HepG2 (cell line): ENCODE measurements around the gene PPM1H. TPM values are rescaled to one million over a fixed set of nuclear protein-coding genes. Genes with fewer than 3 reads are reported as not detected.

Experiments
- ATAC-seq: fragments of 200-7000 bp; cut with Tn5 transposase; 3 replicates; pipeline ENCODE4 v1.9.1; 2020; ENCODE audit warnings: mild to moderate bottlenecking, moderate library complexity
- BruUV-seq: library from RNA; stranded (reverse); fragments of 400-500 nt; replicated peaks from 2 replicates; lab custom pipeline; 2021; lab: Mats Ljungman, UMichigan
- CTCF ChIA-PET: fragments of 300-600 bp; formaldehyde crosslinking; extraction: SDS; loops from one replicate; lab custom pipeline; 2021; ENCODE audit warnings: low total read pairs, inconsistent platforms, low intra/inter-chr PET ratio; lab: Yijun Ruan, JAX
- POLR2A ChIA-PET: fragments of 350-600 bp; sonication (Branson Sonifier 250); formaldehyde crosslinking; loops from one replicate; lab custom pipeline; 2020; ENCODE audit warnings: antibody characterized with exemption, inconsistent platforms; lab: Yijun Ruan, JAX
- DNase-seq: peaks from one replicate; pipeline ENCODE4 v3.0.0-alpha.2; 2015; ENCODE audit warnings: low spot score
- FAIRE-seq: peaks from 3 replicates; lab custom pipeline; 2011; peaks lifted over from hg19 to GRCh38; lab: Jason Lieb, UNC
- H2AFZ ChIP-seq: one replicate; pipeline ENCODE4 v1.6.1; 2011; ENCODE audit warnings: low read length, inconsistent platforms
- H3K27ac ChIP-seq: fragments of 300-600 bp; 3 replicates; pipeline ENCODE4 v1.8.0; 2011; ENCODE audit warnings: mixed run types, mild to moderate bottlenecking, mixed read lengths, low read length, inconsistent platforms; ENCODE audit not compliant: insufficient read depth; ENCODE audit errors: extremely low read length
- H3K27me3 ChIP-seq, 2 experiments: fragments of 200-600 bp in 1 of 2; 2 replicates in 1 of 2; 3 replicates in 1 of 2; pipeline versions ENCODE4 v1.6.0 to v1.8.0; 2011; ENCODE audit warnings: low read length in 2 of 2, mild to moderate bottlenecking in 2 of 2, moderate library complexity in 2 of 2, inconsistent platforms in 1 of 2; ENCODE audit not compliant: insufficient read depth in 2 of 2, control insufficient read depth in 1 of 2
- H3K36me3 ChIP-seq, 2 experiments: fragments of 200-600 bp in 1 of 2; replicated peaks in 1 of 2; 2 replicates in 1 of 2; 3 replicates in 1 of 2; pipeline versions ENCODE4 v1.5.1 to v1.8.0; 2011; ENCODE audit warnings: low read length in 2 of 2, inconsistent platforms in 1 of 2; ENCODE audit not compliant: insufficient read depth in 2 of 2, control insufficient read depth in 1 of 2
- H3K4me1 ChIP-seq: 2 replicates; pipeline ENCODE4 v1.5.1; 2012; ENCODE audit warnings: low read length, inconsistent platforms; ENCODE audit not compliant: insufficient read depth
- H3K4me2 ChIP-seq: 2 replicates; pipeline ENCODE4 v1.6.0; 2011; ENCODE audit warnings: low read depth, low read length, inconsistent platforms
- H3K4me3 ChIP-seq, 3 experiments: fragments of 200-600 bp in 1 of 3; sonication (generic), shearing (Covaris generic) in 1 of 3; replicated peaks in 1 of 3; 2 replicates each; pipeline ENCODE4 v1.5.1; 2011 to 2016; ENCODE audit warnings: low read length in 3 of 3, inconsistent platforms in 2 of 3, low read depth in 2 of 3, mild to moderate bottlenecking in 2 of 3, control low read depth in 1 of 3, mixed read lengths in 1 of 3; ENCODE audit not compliant: insufficient read depth in 1 of 3
- H3K79me2 ChIP-seq: one replicate; pipeline ENCODE4 v1.6.1; 2011; ENCODE audit warnings: low read length, inconsistent platforms; ENCODE audit not compliant: insufficient read depth
- H3K9ac ChIP-seq: 2 replicates; pipeline ENCODE4 v1.6.0; 2011; ENCODE audit warnings: mild to moderate bottlenecking, low read depth, low read length, inconsistent platforms; ENCODE audit not compliant: insufficient read depth
- H3K9me3 ChIP-seq: 2 replicates; pipeline ENCODE4 v1.5.1; 2012; ENCODE audit warnings: mild to moderate bottlenecking, low read length
- H4K20me1 ChIP-seq: 2 replicates; pipeline ENCODE4 v1.6.0; 2011; ENCODE audit warnings: inconsistent platforms, mild to moderate bottlenecking, low read length, moderate library complexity; ENCODE audit not compliant: insufficient read depth
- CBX1 ChIP-seq: IDR thresholded peaks from one replicate; pipeline ENCODE4 v1.6.1; 2016; ENCODE audit warnings: antibody characterized with exemption, low read depth
- DBP ChIP-seq: sonication (generic); formaldehyde crosslinking; IDR thresholded peaks from 2 replicates; pipeline ENCODE4 v1.4.0; 2020; ENCODE audit warnings: missing genetic modification reagents; ENCODE audit errors: not compliant biosample characterization
- ETV6 ChIP-seq: sonication (generic); formaldehyde crosslinking; conservative IDR thresholded peaks from 2 replicates; pipeline ENCODE4 v1.4.0; 2020; ENCODE audit warnings: missing genetic modification reagents
- JARID2 ChIP-seq: sonication (generic); formaldehyde crosslinking; IDR thresholded peaks from 2 replicates; pipeline ENCODE4 v1.8.1; 2023; ENCODE audit warnings: missing genetic modification reagents, inconsistent platforms; ENCODE audit not compliant: insufficient replicate concordance
- KLF9 ChIP-seq: IDR thresholded peaks from 2 replicates; pipeline ENCODE4 v1.6.1; 2016; ENCODE audit warnings: low read depth
- RCOR2 ChIP-seq: IDR thresholded peaks from 2 replicates; pipeline ENCODE4 v1.6.1; 2016; ENCODE audit warnings: missing biosample characterization, missing genetic modification reagents
- TBX2 ChIP-seq: sonication (generic); formaldehyde crosslinking; IDR thresholded peaks from 2 replicates; pipeline ENCODE4 v1.5.0; 2020; ENCODE audit warnings: missing genetic modification reagents, mild to moderate bottlenecking, borderline replicate concordance
- ZNF609 ChIP-seq: sonication (generic); formaldehyde crosslinking; IDR thresholded peaks from 2 replicates; pipeline ENCODE4 v1.4.0; 2020; ENCODE audit warnings: mild to moderate bottlenecking, missing genetic modification reagents, borderline replicate concordance
- ZNF652 ChIP-seq: IDR thresholded peaks from 2 replicates; pipeline ENCODE4 v1.6.1; 2016; ENCODE audit warnings: low read depth, borderline replicate concordance
- ZNF740 ChIP-seq: sonication (generic); formaldehyde crosslinking; IDR thresholded peaks from 2 replicates; pipeline ENCODE4 v1.4.0; 2020; ENCODE audit warnings: missing genetic modification reagents
- ZNF761 ChIP-seq: sonication (generic); formaldehyde crosslinking; conservative IDR thresholded peaks from 2 replicates; pipeline ENCODE4 v1.4.0; 2020; ENCODE audit warnings: mild to moderate bottlenecking, missing genetic modification reagents
- ZSCAN9 ChIP-seq: IDR thresholded peaks from 2 replicates; pipeline ENCODE4 v1.6.1; 2016; ENCODE audit warnings: borderline replicate concordance
- WGBS: methylation state at CpG from one replicate; pipeline ENCODE4 v1.1.6; 2017; ENCODE audit warnings: low lambda C conversion rate; 5-methylcytosine and 5-hydroxymethylcytosine counted together
- in situ Hi-C: cut with HindIII; loops from 2 replicates; pipeline ENCODE4 v1.10.0; 2017; ENCODE audit warnings: low pct_unique_long_range_greater_than_20kb; ENCODE audit not compliant: extremely low pct_ligation_motif_present
- intact Hi-C: fragments of 100-400 bp; cut with micrococcal nuclease; formaldehyde crosslinking; loops from one replicate; pipeline ENCODE4 v1.10.0; 2022; ENCODE audit not compliant: unreplicated experiment
- polyA plus RNA-seq, 8 experiments: library from polyadenylated mRNA; depleted of rRNA in 3 of 8; stranded (reverse) in 7 of 8; unstranded in 1 of 8; fragments of >200 nt; fragmentation: Illumina TruSeq in 4 of 8; extraction: Trizol in 4 of 8; gene quantifications; 2 replicates each; pipeline versions ENCODE4 v1.2.1 to v1.2.3, GENCODE V29; 2011 to 2016; ENCODE audit warnings: low read depth in 4 of 8, missing spikeins in 1 of 8, mixed read lengths in 1 of 8; ENCODE audit not compliant: insufficient read depth in 1 of 8
- total RNA-seq, 5 experiments: library from RNA; depleted of rRNA; stranded (reverse); fragments of >200 nt; fragmentation: Illumina TruSeq; extraction: Trizol; gene quantifications; 2 replicates each; pipeline ENCODE4 v1.2.3, GENCODE V29; 2016; ENCODE audit warnings: low read depth in 1 of 5
- TF ChIP-seq, protein P1 (sequence below): sonication (generic); formaldehyde crosslinking; IDR thresholded peaks from 2 replicates; pipeline ENCODE4 v1.4.0; 2020; ENCODE audit warnings: mild to moderate bottlenecking, missing genetic modification reagents

The PPM1H gene
- total and polyA plus RNA-seq, 2 of the 13 experiments (the other 11 are each of a cell fraction or from before 2014, with no cell fraction given): 29.1 to 38.1 TPM

- TF ChIP-seq, protein P1, sequence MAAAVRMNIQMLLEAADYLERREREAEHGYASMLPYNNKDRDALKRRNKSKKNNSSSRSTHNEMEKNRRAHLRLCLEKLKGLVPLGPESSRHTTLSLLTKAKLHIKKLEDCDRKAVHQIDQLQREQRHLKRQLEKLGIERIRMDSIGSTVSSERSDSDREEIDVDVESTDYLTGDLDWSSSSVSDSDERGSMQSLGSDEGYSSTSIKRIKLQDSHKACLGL: no peak
- TF ChIP-seq ZNF609 (CRISPR knock-in tag): peak; percentile 69; the same call in 1 of the 2 replicates
- TF ChIP-seq ETV6 (CRISPR knock-in tag): no peak
- peak; percentile 27; the same call in 1 of the 2 replicates for TF ChIP-seq TBX2 (CRISPR knock-in tag)
- no peak for TF ChIP-seq ZNF761 (CRISPR knock-in tag)
- TF ChIP-seq, all 625 proteins: peak for 5
Measured at GRCh38 chr12:62925680-62926079, 9.3 kb downstream of the PPM1H start (continued).

GRCh38 chr12:62924084-62924483 is 10.9 kb downstream of the PPM1H start:
- FAIRE-seq (no peak), ATAC-seq (no peak), DNase-seq (no peak)
- H2AFZ ChIP-seq: no peak overlapping the region
- intact Hi-C loops: no loop called here
- ChIA-PET CTCF (no interaction called here), POLR2A (no interaction called here)
- H3K4me2 ChIP-seq: no peak overlapping the region
- H3K36me3 ChIP-seq: peaks cover 0 to 10% of the 10 kb centered on the region in 2 experiments; a peak in 3 of 5 replicates
- no peaks in the 10 kb centered on the region for H3K9me3 ChIP-seq
- peaks cover 53% of the 10 kb centered on the region for H3K4me1 ChIP-seq
- H3K79me2 ChIP-seq: peaks cover 91% of the 10 kb centered on the region
- 91% methylated on average over 2 of the region's 2 CpGs for WGBS
- H3K4me3 ChIP-seq: no peak overlapping the region
- in situ Hi-C loops: no loop called here
- no peak for TF ChIP-seq DBP
- no peak for TF ChIP-seq ZSCAN9 (CRISPR knock-in tag)
- TF ChIP-seq ZNF652 (CRISPR knock-in tag): peak; percentile 42; the same call in 1 of the 2 replicates
- no peak for TF ChIP-seq JARID2 (CRISPR knock-in tag)
- 0 out of 2 replicates have a peak, but pooled peaks have one; percentile 54 for TF ChIP-seq ZNF740
- TF ChIP-seq RCOR2 (CRISPR knock-in tag): no peak
- no peak for TF ChIP-seq KLF9 (CRISPR knock-in tag)
- TF ChIP-seq CBX1: no peak
- no peaks in the 10 kb centered on the region for H3K27me3 ChIP-seq
- peaks cover 18% of the 10 kb centered on the region; the same call in 1 of the 2 replicates for H4K20me1 ChIP-seq
- no TSS peak for BruUV-seq
- no peak overlapping the region for H3K9ac ChIP-seq
- H3K27ac ChIP-seq: no peak overlapping the region
